NCI-H1694 (cell line): Measurements from ENCODE around the gene SLC6A13.

Source experiments
- DNase-seq: peaks from one replicate; lab custom pipeline; 2025; lab: John Stamatoyannopoulos, UW

SLC6A13 gene

GRCh38 chr12:214003-214741 lies 48.5 kb downstream of the SLC6A13 start, which contains the start of gene SLC6A12:
Gene SLC6A12 (minus strand): TSS chr12:214157. CDS start chr12:209986, 4,171 bp downstream.
- no peak for DNase-seq

DNA sequence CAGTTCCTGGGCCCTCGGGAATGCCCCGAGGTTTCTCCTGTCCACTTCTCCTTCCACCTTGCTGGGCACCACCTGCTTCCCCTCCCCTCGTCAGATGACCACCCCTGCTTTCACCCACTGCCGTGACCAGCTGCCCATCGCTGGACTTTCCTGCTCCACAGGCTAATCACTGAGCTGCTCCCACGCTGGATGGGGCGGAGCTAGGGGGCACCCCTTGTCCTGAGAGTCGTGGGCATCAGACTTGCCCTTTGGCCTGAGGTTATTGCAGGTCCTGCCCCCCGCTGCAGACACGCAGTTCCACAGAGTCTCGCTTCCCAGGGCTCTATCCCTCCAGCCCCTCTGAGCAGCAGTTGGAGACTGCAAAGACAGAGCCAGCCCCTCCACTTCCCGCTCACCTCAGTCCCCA lies 49.1 kb downstream of the SLC6A13 start:
- no peak for DNase-seq

- DNase-seq: no peak
These were observed 49.7 kb downstream of the SLC6A13 start for GRCh38 chr12:212715-213526.

GRCh38 chr12:212415-212714 lies 50.3 kb downstream of the SLC6A13 start:
- DNase-seq: no peak

DNA sequence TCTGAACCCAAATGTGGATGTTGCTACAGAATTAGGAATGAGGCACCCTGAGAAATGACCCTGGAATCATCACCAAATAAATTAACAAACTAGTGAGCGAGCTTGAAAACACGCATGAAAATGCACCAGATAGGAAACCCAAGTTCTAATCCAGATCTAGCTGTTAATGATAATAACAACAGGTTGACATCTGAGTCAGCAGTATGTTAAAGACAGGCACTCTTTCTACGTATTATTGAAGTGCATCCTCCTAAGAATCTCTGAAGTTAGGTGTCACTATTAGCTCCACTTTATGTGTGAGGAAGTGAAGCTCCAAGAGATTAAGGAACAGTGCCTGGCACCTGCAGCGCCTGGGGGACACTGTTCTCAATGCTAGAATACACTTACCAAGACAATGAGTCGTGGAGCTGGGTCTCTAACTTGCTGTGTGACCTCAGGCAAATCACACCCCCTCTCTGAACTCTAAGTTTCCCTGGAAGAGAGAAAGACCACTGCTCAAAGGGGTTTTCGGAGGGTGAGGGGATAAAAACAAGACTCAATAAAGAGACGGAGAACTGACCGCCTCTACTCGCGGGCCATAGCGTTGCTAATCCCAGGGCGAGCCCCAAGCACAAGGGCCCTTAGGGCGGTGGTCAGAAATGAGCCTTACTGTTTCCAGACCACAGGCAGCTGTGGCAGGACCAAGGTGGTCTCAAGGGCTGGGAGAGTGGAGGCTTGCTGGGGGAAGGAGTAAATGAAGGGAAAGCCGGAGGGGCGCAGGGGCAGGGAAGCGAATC lies 50.8 kb downstream of the SLC6A13 start:
- DNase-seq: no peak

DNA sequence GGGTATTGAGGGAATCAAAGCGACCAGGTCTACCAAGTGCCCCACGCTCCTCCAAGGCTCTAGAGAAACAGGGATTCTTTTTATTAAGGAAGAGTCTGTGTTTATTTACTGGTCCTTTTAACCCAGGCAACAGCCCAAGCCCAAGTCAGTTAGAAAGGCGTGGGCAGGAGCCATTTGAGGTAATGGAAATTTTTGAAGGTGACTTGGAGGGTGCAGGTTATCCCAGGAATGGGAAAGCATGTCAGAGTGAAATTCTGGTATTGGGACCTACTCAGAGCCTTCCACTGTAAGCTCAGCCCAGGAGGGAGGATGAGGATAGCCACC lies 51.5 kb downstream of the SLC6A13 start:
- DNase-seq: no peak

- DNase-seq: no peak
These were observed 52.1 kb downstream of the SLC6A13 start for GRCh38 chr12:210277-211141.

DNA sequence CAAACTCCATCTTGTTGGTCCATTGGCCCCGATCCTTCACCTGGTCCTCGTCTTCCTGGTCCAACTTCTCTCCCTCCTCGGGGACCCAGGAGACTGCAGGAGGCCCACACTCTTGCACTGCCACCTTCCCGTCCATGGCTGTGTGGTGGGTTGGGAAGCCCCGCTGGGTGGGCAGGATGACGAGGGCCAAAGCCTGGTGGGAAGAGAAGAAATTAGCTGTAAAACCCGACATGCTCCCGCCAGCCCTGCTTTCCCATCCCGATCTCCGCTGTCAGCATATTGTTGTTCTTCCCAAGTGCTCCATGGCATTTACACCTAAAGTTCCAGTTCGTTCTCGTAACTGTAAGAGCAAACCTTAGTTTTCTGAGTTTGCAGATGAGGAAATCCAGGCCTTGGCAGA lies 52.8 kb downstream of the SLC6A13 start:
- DNase-seq: no peak

- no peak for DNase-seq
These were observed 53.4 kb downstream of the SLC6A13 start for GRCh38 chr12:209246-209645.

- no peak for DNase-seq
These were observed 53.8 kb downstream of the SLC6A13 start for GRCh38 chr12:208813-209212.

GRCh38 chr12:207804-208203 lies 54.8 kb downstream of the SLC6A13 start:
- DNase-seq: no peak

DNA sequence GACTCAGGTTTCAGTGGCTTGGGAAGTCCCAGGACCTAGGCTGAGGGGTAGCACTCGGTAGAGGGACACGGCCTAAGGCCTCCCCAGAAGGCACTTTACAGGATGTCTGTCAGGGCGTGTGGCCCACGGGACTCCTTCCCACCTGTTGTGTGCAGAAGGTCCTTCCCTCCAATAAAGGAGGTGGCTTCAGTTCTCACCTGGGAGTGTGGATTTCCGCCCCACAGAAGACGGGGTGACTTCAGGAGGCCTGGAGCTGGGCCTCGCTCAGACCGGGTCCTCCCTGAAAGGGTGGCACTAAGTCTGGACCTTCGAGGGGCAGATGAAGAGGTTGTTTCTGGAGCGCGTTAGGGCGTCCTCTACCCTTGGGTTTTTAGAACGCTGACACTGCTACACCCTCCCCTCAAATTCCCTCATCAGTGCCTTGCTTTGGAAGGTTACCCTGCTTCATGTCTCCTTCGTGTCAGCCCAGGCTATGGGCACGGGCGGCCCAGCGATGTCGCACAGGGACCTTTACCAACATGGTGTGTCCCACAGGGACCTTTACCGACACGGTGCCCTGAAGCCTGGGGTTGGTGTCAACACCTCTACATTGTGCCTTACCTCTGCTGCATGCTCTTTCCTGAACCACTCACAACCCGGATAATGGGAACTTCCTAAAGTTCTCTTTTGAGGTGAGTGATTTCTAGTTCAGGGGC lies 55.7 kb downstream of the SLC6A13 start:
- DNase-seq: no peak

GRCh38 chr12:205026-205425 lies 57.6 kb downstream of the SLC6A13 start:
- DNase-seq: no peak

DNA sequence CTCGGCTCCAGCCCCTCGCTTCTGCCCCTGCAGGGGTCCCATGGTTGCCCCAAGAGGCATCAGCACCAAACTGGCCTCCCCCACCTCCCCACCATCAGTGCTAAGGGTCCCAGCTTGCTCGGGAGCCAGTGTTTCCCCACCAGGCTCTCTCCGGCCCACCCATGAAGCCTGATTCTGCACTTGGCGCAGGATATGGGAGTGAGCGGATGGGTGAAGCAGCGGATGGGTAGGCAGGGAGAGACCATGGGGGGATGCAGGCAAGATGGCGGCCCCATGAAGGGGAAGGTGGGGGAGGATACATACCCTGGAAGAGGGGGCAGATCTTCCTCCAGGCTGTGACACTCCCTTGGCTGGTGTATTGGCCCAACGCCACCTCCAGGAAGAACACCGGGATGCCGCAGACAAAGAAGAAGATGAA lies 58.4 kb downstream of the SLC6A13 start:
- no peak for DNase-seq

DNA sequence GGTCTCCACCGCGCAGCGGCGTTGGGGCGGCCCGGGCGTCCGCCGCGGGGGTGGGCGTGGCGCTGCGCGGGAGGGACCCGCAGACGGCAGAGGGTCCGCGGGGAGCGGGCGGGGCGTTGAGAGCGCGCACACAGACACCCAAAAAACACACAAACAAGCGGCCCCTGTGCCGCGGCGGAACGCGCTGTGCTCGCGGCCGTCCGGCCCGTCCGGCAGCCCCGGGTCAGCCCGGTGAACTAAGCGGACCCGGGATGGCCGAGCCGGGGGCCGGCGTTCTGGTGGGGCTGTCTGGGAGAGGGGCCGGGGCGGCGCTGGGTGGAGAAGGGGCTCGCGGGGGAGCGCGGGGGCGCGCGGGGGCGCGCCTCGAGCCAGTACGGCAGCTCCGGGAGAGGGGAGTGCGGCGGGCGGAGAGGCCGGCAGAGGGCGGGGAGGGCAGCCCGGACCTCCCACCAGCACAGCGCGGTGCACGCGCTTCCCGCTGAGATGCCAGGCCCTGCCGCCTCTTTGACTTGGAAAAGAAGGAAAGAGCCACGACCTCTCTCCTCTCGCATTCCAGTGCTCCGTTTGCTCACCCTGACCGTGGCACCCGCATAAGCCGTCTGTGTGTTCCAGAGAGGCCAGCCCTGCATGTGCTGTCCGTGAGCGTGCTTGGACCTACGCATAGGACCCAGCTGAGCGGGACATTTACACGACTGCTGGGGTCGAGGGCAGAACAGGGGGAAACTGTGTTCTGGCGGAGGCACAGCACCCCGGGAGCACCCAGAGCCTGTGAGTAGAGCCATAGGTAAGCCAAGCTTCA lies 59.0 kb downstream of the SLC6A13 start:
- DNase-seq: no peak

DNA sequence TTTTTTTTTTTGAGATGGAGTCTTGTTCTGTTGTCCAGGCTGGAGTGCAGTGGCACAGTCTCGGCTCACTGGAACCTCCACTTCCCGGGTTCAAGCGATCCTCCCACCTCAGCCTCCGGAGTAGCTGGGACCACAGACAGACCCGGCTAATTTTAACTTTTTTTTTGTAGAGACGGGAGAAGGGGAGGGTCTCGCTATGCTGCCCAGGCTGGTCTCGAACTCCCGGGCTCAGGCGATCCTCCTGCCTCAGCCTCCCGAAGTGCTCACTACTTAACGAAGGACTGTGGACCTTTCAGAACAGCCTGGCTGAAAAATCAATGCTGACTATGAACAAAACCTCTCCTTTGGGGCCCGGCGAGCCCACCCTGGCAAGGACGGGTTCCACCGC lies 59.6 kb downstream of the SLC6A13 start:
- no peak for DNase-seq

DNA sequence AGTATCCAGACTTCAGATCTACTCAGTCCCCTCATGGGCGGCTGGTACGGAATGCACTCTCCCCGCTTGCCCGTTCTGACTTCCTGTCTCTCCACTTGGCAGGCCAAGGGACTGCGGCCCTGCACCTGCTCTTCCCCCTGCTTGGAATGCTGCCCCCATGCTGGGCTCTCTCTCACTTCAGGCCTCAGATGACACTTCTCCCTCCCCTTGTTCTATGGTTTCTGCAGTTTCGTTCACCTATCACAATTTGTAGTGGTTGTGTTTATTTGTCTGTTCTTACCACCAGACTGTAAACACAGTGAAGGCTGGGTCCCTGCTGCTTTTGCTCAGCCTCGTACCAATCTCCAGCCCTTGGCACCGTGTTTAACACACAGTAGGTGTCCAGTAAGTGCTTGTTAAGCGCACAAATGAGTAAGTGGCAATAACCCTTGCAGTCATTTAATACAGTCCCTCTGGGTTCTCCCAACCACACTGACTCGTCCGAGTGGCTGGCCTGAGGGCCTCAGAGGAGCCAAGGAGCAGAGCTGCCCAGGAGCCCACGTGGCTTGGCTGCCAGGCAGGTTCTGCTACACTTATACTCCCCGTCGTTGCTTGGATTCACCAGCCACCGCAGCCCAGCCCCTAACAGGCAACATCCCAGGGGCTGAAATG lies 60.4 kb downstream of the SLC6A13 start:
- DNase-seq: no peak

GRCh38 chr12:201361-201760 lies 61.3 kb downstream of the SLC6A13 start:
- DNase-seq: no peak

DNA sequence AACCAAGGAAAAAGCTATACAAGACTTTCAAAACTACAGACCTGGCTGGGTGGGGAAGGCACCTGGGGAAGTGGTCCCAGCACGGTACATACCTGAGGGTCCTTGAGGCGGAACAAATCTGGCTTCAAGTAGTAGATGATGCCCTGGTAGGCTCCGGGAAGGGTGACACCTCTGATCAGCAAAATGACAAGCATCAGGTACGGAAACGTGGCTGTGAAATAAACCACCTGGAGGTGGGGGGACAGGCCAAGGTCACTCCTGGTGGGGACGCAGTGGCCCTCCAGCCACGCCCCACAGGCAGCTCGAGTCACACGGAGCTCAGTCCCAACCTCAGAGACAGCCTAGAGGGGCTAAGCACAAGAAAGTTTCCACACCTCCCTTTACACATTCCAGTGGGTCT lies 63.9 kb downstream of the SLC6A13 start:
- no peak for DNase-seq
